ENCODE measurements around the gene ADAMTSL5.

The ADAMTSL5 gene

DNA sequence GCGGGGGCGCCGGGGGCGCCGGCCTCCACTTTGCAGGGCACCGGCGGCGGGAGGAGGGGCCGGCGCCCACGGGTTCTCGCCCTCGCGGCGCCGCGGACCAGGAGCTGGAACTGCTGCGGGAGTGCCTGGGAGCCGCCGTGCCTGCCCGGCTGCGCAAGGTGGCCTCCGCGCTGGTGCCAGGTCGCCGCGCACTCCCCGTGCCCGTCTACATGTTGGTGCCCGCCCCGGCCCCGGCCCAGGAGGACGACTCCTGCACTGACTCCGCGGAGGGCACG is 45.7 kb downstream of the ADAMTSL5 start:
- Histone ChIP-seq H3K9ac (ENCODE audit: low read depth, low read length) (no peak overlapping the region), H3K9me3 (ENCODE audit: insufficient read depth, low read depth, low read length) (no peaks in the 10 kb centered on the region), H3K27me3 (ENCODE audit: insufficient read depth, low read length) (peaks cover 87% of the 10 kb centered on the region), H3K27ac (ENCODE audit: low read depth, low read length) (no peak overlapping the region), H3K4me1 (ENCODE audit: insufficient read depth, low read length) (0 out of 2 replicates have a peak, but pooled peaks cover 3% of the 10 kb centered on the region), H3K4me3 (ENCODE audit: low read length) (peak overlapping the region; percentile 21; the same call in 1 of the 2 replicates), H3K36me3 (ENCODE audit: insufficient read depth, low read length) (no peaks in the 10 kb centered on the region)
- 4% methylated on average over 36 of the region's 36 CpGs for WGBS

GRCh38 chr19:1466461-1467214 is 46.2 kb downstream of the ADAMTSL5 start:
- H3K36me3 ChIP-seq (ENCODE audit: insufficient read depth, low read length), result no peaks in the 10 kb centered on the region
- H3K4me1 ChIP-seq (ENCODE audit: insufficient read depth, low read length), result 0 out of 2 replicates have a peak, but pooled peaks cover 3% of the 10 kb centered on the region
- no peak overlapping the region for H3K9ac ChIP-seq (ENCODE audit: low read depth, low read length)
- peak overlapping the region; percentile 1; the same call in 1 of the 2 replicates for H3K4me3 ChIP-seq (ENCODE audit: low read length)
- WGBS, result 10% methylated on average over 70 of the region's 70 CpGs
- H3K9me3 ChIP-seq (ENCODE audit: insufficient read depth, low read depth, low read length), result no peaks in the 10 kb centered on the region
- H3K27ac ChIP-seq (ENCODE audit: low read depth, low read length), result no peak overlapping the region
- H3K27me3 ChIP-seq (ENCODE audit: insufficient read depth, low read length), result peaks cover 82% of the 10 kb centered on the region

DNA sequence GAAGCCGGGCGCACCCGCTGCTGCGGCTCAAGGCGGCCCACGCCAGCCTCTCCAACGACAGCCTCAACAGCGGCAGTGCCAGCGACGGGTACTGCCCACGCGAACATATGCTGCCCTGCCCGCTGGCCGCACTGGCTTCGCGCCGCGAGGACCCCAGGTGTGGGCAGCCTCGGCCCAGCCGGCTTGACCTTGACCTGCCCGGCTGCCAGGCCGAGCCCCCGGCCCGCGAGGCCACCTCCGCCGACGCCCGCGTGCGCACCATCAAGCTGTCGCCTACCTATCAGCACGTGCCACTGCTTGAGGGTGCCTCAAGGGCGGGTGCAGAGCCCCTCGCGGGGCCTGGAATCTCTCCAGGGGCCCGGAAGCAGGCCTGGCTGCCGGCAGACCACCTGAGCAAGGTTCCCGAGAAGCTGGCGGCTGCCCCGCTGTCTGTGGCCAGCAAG is 46.8 kb downstream of the ADAMTSL5 start:
- Histone ChIP-seq H3K4me1 (ENCODE audit: insufficient read depth, low read length) (0 out of 2 replicates have a peak, but pooled peaks cover under 1% of the 10 kb centered on the region), H3K9ac (ENCODE audit: low read depth, low read length) (no peak overlapping the region), H3K27me3 (ENCODE audit: insufficient read depth, low read length) (peaks cover 76% of the 10 kb centered on the region), H3K9me3 (ENCODE audit: insufficient read depth, low read depth, low read length) (no peaks in the 10 kb centered on the region), H3K4me3 (ENCODE audit: low read length) (no peak overlapping the region), H3K27ac (ENCODE audit: low read depth, low read length) (no peak overlapping the region), H3K36me3 (ENCODE audit: insufficient read depth, low read length) (no peaks in the 10 kb centered on the region)
- 26% methylated on average over 41 of the region's 41 CpGs for WGBS

DNA sequence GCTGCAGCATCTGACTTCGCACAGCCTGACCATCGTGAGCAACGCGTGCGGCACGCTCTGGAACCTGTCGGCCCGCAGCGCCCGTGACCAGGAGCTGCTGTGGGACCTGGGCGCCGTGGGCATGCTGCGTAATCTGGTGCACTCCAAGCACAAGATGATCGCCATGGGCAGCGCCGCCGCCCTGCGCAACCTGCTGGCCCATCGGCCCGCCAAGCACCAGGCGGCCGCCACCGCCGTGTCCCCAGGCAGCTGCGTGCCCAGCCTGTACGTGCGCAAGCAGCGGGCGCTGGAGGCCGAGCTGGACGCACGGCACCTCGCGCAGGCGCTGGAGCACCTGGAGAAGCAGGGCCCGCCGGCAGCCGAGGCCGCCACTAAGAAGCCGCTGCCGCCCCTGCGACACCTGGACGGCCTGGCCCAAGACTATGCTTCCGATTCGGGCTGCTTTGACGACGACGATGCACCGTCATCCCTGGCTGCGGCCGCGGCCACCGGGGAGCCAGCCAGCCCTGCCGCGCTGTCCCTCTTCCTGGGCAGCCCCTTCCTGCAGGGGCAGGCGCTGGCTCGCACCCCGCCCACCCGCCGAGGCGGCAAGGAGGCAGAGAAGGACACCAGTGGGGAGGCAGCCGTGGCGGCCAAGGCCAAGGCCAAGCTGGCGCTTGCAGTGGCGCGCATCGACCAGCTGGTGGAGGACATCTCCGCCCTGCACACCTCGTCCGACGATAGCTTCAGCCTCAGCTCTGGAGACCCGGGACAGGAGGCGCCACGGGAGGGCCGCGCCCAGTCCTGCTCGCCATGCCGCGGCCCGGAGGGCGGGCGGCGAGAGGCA is 47.4 kb downstream of the ADAMTSL5 start:
- no peak overlapping the region for H3K27ac ChIP-seq (ENCODE audit: low read depth, low read length)
- 22% methylated on average over 83 of the region's 83 CpGs for whole genome bisulfite sequencing
- no peak overlapping the region for H3K4me3 ChIP-seq (ENCODE audit: low read length)
- peaks cover 70% of the 10 kb centered on the region for H3K27me3 ChIP-seq (ENCODE audit: insufficient read depth, low read length)
- H3K9me3 ChIP-seq (ENCODE audit: insufficient read depth, low read depth, low read length), result no peaks in the 10 kb centered on the region
- no peak overlapping the region for H3K9ac ChIP-seq (ENCODE audit: low read depth, low read length)
- no peaks in the 10 kb centered on the region for H3K36me3 ChIP-seq (ENCODE audit: insufficient read depth, low read length)
- no peaks in the 10 kb centered on the region for H3K4me1 ChIP-seq (ENCODE audit: insufficient read depth, low read length)

DNA sequence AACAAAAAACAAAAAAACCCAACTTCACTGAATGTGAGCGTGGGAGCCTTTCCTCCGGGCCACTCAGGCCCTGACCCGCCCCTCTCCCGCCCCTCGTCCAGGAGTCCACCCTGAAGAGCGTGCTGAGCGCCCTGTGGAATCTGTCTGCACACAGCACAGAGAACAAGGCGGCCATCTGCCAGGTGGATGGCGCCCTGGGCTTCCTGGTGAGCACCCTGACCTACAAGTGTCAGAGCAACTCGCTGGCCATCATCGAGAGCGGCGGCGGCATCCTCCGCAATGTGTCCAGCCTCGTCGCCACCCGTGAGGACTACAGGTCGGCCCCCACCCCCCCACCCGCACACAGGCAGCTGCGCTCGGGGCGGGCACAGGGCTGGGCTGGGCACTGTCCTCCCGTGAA is 51.0 kb downstream of the ADAMTSL5 start:
- no peak overlapping the region for H3K9ac ChIP-seq (ENCODE audit: low read depth, low read length)
- WGBS, result 89% methylated on average over 24 of the region's 24 CpGs
- H3K4me3 ChIP-seq (ENCODE audit: low read length), result no peak overlapping the region
- H3K4me1 ChIP-seq (ENCODE audit: insufficient read depth, low read length), result no peaks in the 10 kb centered on the region
- H3K27me3 ChIP-seq (ENCODE audit: insufficient read depth, low read length), result peaks cover 54% of the 10 kb centered on the region
- no peaks in the 10 kb centered on the region for H3K9me3 ChIP-seq (ENCODE audit: insufficient read depth, low read depth, low read length)
- no peaks in the 10 kb centered on the region for H3K36me3 ChIP-seq (ENCODE audit: insufficient read depth, low read length)
- no peak overlapping the region for H3K27ac ChIP-seq (ENCODE audit: low read depth, low read length)

- H3K4me1 ChIP-seq (ENCODE audit: insufficient read depth, low read length), result no peaks in the 10 kb centered on the region
- H3K4me3 ChIP-seq (ENCODE audit: low read length), result no peak overlapping the region
- no peak overlapping the region for H3K9ac ChIP-seq (ENCODE audit: low read depth, low read length)
- no peaks in the 10 kb centered on the region for H3K36me3 ChIP-seq (ENCODE audit: insufficient read depth, low read length)
- H3K27me3 ChIP-seq (ENCODE audit: insufficient read depth, low read length), result peaks cover 48% of the 10 kb centered on the region
- no peak overlapping the region for H3K27ac ChIP-seq (ENCODE audit: low read depth, low read length)
- 93% methylated on average over 36 of the region's 36 CpGs for WGBS
- no peaks in the 10 kb centered on the region for H3K9me3 ChIP-seq (ENCODE audit: insufficient read depth, low read depth, low read length)
Measured at GRCh38 chr19:1460033-1460995, 52.5 kb downstream of the ADAMTSL5 start.

GRCh38 chr19:1459479-1459878 is 53.3 kb downstream of the ADAMTSL5 start:
- H3K36me3 ChIP-seq (ENCODE audit: insufficient read depth, low read length), result no peaks in the 10 kb centered on the region
- no peak overlapping the region for H3K27ac ChIP-seq (ENCODE audit: low read depth, low read length)
- peaks cover 39% of the 10 kb centered on the region for H3K27me3 ChIP-seq (ENCODE audit: insufficient read depth, low read length)
- no peak overlapping the region for H3K4me3 ChIP-seq (ENCODE audit: low read length)
- 72% methylated on average over 7 of the region's 9 CpGs for WGBS
- no peaks in the 10 kb centered on the region for H3K4me1 ChIP-seq (ENCODE audit: insufficient read depth, low read length)
- no peak overlapping the region for H3K9ac ChIP-seq (ENCODE audit: low read depth, low read length)
- H3K9me3 ChIP-seq (ENCODE audit: insufficient read depth, low read depth, low read length), result no peaks in the 10 kb centered on the region

DNA sequence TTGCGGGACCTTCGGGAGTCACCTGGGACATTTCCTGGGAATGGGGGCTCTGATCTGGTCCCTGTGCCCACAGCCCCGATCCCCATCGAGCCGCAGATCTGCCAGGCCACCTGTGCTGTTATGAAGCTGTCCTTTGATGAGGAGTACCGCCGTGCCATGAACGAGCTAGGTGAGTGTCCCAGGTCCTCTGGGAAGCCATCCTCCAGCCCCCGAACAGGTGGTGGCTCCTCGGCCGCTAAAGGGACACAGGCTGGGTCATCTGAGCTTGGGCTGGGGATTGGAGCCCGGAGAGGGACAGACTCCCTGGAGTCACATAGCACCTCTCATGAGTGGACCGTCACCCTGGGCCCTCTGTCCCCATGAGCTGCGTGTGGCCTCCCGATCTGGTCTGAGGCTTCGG is 54.9 kb downstream of the ADAMTSL5 start:
- WGBS, result 89% methylated on average over 16 of the region's 16 CpGs
- Histone ChIP-seq H3K4me1 (ENCODE audit: insufficient read depth, low read length) (no peaks in the 10 kb centered on the region), H3K9me3 (ENCODE audit: insufficient read depth, low read depth, low read length) (no peaks in the 10 kb centered on the region), H3K9ac (ENCODE audit: low read depth, low read length) (no peak overlapping the region), H3K36me3 (ENCODE audit: insufficient read depth, low read length) (no peaks in the 10 kb centered on the region), H3K4me3 (ENCODE audit: low read length) (no peak overlapping the region), H3K27me3 (ENCODE audit: insufficient read depth, low read length) (peaks cover 43% of the 10 kb centered on the region), H3K27ac (ENCODE audit: low read depth, low read length) (no peak overlapping the region)

DNA sequence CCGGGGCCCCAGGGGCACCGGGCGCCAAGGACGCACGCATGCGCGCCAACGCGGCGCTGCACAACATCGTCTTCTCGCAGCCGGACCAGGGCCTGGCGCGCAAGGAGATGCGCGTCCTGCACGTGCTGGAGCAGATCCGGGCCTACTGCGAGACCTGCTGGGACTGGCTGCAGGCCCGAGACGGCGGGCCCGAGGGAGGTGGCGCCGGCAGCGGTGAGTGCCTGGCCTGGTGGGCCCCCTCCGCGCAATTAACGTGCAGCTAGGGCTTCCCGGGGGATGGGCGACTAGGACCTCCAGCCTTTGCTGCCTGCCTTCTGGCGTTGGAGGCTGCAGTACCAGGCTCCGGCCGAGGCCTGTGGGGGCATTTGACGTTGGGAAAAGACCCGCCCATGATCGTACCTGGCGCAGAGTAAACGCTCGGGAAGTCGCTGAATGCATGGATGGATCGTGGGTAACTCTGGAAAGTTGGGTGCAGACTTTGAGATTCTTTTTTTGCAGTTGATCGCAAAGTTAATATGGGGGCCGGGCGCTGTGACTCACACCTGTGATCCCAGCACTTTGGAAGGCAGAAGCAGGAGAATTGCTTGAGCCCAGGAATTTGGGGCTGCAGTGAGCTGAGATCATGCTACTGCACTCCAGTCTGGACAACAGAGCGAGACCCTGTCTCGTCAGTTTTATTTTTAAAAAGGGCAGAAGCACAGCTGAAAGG is 55.6 kb downstream of the ADAMTSL5 start:
- peaks cover 50% of the 10 kb centered on the region for H3K27me3 ChIP-seq (ENCODE audit: insufficient read depth, low read length)
- no peaks in the 10 kb centered on the region for H3K9me3 ChIP-seq (ENCODE audit: insufficient read depth, low read depth, low read length)
- WGBS, result 58% methylated on average over 48 of the region's 48 CpGs
- no peaks in the 10 kb centered on the region for H3K36me3 ChIP-seq (ENCODE audit: insufficient read depth, low read length)
- H3K9ac ChIP-seq (ENCODE audit: low read depth, low read length), result no peak overlapping the region
- no peak overlapping the region for H3K27ac ChIP-seq (ENCODE audit: low read depth, low read length)
- peaks cover 4% of the 10 kb centered on the region for H3K4me1 ChIP-seq (ENCODE audit: insufficient read depth, low read length)
- no peak overlapping the region for H3K4me3 ChIP-seq (ENCODE audit: low read length)

- H3K27me3 ChIP-seq (ENCODE audit: insufficient read depth, low read length), result peaks cover 59% of the 10 kb centered on the region
- H3K4me1 ChIP-seq (ENCODE audit: insufficient read depth, low read length), result peaks cover 6% of the 10 kb centered on the region
- 90% methylated on average over 43 of the region's 43 CpGs for WGBS
- no peaks in the 10 kb centered on the region for H3K9me3 ChIP-seq (ENCODE audit: insufficient read depth, low read depth, low read length)
- no peak overlapping the region for H3K4me3 ChIP-seq (ENCODE audit: low read length)
- no peak overlapping the region for H3K27ac ChIP-seq (ENCODE audit: low read depth, low read length)
- H3K9ac ChIP-seq (ENCODE audit: low read depth, low read length), result no peak overlapping the region
- no peaks in the 10 kb centered on the region for H3K36me3 ChIP-seq (ENCODE audit: insufficient read depth, low read length)
Measured at GRCh38 chr19:1456121-1456900, 56.5 kb downstream of the ADAMTSL5 start.

Data from HUES64 (cell line).